Measurements from ENCODE around the gene PALD1.

The PALD1 gene

GRCh38 chr10:70478191-70479164 is at the start of gene PALD1:
PALD1 (plus strand) TSS chr10:70478767; CDS start chr10:70525952, 47,185 bp downstream.
- DNase-seq = peak; percentile 15

GRCh38 chr10:70430493-70431445 is 47.8 kb upstream of the PALD1 start:
- DNase-seq = no peak

DNA sequence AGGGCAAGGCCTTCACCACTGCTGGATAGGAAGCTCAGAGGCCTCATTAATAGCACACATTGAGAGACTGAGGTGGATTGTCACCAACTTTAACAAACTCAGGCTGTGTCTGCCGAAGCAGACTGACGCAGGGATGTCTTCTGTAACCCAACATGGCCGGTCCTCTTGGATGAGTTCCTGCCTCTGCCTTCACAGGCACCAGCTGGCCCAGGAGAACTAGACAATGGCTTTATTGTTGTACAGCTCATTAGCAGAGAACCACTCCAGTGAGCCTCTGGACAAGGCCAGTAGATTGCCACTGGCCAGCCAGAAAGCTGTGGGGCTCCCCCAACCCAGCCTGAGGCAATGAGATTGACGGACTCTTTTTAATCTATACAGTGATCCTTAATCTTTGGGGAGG is 46.5 kb upstream of the PALD1 start:
- no peak for DNase-seq

DNA sequence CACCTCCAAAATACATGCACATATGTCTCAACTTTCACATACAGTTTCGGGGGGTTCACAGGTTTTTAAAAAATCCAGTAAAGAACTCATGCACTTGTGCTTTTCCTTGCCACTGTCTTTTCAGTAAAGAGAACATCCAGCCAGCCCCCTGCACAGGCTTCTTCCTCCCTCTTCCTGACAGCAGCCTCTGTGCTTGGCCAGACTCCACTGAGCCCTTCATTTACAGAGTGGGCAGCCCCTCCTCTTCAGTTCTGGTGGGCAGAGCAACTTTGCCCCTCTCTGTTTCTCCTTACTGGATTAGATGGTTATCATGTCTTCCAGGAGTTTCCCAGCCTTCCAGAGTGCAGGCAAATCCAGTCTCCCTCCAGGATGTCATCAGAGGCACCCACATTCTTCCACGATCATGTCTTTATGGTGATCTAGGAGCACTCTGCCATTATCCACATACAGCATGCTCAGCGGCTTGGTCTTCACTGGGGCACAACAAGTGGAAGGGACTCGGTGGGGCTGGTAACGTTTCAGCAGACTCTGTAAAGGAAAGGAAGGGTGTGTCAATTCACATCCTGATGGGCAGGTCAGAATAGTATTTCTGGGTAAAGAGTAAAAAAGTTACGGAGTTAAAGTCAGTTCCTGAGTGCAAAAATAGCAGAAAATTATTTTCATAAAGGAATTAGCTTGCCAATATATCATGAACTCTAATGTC is 45.9 kb upstream of the PALD1 start:
- no peak for DNase-seq

GRCh38 chr10:70433581-70434280 is 44.8 kb upstream of the PALD1 start:
- DNase-seq = no peak

DNA sequence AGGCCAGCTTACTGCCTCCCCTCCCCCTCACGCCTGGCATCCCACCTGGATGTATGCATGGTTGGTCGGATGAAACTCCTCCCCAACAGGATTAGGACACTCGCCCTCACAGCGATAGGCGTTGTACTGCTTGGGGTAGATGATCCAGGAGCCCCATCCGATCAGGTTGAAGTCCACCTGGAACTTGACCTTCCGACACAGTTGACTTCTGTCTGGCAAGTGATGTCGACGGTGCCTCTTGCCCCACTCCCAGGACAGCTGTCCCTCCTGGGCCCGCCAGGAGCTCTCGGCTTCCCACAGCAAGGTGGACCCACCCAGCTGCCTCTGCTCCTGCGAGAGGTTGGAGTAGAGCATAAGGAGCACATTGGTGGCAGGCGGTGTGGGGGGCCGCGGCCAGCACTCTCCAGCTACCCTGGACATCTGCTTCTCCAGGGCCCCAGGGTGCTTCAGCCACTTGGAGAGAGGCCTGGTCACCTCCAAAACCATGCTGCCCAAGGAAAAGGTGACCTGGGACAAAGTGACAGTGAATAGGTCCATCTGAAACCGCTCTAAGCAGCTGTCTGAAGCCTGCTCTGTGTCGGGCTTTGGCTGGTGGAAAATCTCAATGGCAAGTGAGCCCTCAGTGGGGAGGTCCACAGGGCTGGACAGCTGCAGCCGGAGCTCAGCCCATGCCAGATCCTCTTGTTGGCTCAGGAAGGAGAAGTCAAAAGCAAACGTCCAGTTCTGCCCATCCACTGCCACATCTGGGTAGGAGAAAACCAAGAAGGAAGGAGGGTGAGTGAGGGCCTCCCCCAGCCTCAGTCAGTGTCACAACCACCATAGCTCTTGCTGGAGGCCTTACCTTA is 43.1 kb upstream of the PALD1 start:
- no peak for DNase-seq

- no peak for DNase-seq
These were observed 40.8 kb upstream of the PALD1 start for GRCh38 chr10:70437721-70438120.

DNA sequence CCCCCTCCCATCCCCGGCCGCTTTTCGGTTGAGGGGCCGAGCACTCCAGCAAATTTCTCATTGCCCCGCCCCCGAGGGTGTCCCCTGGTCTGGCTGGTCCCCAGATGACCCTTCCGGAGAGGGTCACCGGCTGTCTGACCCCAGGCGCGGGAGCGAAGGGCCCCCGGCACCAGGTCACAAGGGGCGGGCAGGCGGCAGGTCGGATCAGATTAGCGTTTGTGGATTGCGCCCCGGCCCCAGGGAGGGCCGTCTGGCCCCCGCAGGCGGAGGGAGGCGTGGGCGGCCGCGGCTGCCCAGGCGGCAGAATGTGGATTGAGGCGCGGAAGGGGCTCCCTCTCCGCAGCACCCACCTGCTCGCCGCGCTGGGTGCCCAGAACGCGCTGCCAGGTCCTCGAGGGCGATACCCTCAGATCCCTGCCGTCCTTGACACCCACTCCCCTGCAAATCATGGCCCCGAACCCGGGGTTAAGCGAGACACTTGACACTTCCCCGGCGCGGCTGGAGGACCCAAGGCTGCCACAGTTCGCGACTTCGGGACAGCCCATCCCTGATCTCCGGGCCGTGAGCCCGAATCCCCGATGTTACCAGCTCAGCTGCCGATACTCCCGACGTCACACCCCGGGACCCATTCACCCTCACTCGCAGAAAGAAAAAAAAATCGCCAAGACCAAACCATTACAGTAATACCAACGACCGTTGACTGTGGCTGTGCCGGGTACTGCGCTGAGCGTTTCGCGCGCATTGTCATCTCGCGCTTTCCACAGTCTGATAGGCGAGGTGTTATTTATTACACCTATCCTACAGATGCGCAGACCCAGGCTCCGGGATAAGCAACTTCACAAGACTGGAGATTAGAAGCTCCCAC is 38.0 kb upstream of the PALD1 start:
- DNase-seq = no peak

- peak; percentile 3 for DNase-seq
These were observed 37.2 kb upstream of the PALD1 start, which contains the start of gene NODAL for GRCh38 chr10:70441161-70441894. NODAL (minus strand) TSS chr10:70441681; CDS start chr10:70441667, 14 bp downstream.

- no peak for DNase-seq
These were observed 36.7 kb upstream of the PALD1 start for GRCh38 chr10:70441895-70442309.

DNA sequence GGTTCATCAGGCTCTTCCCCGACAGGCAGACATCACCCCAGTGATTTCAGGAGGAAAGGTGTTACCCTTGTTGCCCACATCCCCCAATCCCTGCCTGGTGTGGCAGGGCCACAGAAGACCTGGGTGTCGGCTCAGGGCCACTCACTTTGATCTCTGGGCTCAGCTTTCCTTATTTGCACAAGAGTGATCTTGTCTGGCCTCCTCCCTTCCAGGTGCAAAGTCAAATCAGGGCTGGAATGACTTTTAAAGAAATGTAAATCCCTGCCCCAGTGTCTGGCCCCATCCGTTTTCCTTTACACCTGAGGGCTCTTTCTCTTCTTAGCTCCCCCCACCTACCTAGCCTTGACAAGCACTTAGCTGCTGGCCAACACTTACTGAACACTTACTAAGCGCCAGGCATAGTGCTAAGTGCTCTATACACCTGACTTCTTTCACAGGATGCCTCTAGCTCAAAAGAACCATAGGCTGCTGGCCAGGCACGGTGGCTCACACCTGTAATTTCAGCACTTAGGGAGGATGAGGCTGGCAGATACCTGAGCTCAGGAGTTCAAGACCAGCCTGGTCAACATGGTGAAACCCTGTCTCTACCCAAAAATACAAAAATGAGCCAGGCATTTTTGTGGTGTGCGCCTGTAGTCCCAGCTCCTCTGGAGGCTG is 36.1 kb upstream of the PALD1 start:
- DNase-seq = no peak

DNA sequence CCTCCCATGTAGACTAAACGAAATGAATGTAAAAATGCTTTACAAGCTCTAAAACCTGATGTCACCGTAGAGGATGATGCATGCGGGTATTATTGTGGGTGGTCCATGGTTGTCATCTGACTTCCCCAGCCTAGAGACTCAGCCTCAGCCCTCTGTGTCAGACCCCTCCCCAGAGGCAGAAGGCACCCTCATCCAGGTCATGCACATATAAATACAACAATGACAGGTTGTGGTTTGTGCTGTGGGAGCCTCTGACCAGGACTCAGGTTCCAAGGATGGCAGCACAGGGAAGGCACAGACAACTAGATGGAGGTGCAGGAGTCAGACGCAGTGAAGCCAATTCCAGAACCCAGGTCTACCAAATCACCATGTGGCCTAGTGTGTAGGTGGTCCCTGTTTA is 33.8 kb upstream of the PALD1 start:
- no peak for DNase-seq

DNA sequence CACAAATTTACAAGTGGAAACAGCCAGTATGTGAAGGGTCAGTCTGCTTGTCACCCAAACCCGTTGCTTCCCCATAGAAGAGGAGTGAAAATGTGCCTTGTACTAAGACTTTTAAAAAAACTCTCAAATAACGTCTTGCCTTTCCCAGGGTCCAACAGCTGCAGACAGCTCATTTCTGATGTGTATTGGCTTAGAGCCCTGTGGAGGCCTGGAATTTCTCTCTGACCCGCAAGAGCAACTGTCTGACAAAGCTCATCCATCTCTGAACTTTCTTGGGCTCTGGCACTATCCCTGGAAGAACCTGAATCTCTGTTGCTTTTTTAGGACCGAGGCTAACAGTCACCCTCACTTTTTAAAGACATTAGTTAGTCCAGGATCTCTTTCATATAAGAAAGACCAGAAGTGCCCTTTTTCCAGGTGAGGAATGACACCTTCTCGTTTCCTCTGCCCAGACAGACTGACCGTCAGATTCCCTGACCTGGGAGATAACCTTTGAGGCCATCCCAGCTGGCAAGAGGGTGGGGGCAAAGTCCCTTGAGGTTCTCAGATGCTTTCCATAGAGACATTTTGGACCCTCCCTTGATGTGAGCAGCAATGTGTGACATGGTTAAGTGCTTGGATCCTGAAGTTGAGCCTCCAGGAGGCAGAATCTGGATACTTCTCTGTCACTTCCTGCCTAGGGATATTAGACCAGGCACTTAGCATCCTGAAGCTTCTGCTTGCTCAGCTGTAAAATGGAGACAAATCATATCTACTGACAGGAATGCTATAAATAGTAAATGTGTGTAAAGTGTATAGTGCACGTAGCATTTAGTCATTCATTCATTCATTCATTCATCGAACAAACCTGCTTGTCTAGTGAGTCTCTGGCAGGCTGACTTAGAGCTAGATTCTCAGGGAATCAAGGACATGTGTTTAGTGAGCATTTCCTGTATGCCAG is 32.6 kb upstream of the PALD1 start:
- no peak for DNase-seq

GRCh38 chr10:70448236-70448635 is 30.3 kb upstream of the PALD1 start:
- no peak for DNase-seq

DNA sequence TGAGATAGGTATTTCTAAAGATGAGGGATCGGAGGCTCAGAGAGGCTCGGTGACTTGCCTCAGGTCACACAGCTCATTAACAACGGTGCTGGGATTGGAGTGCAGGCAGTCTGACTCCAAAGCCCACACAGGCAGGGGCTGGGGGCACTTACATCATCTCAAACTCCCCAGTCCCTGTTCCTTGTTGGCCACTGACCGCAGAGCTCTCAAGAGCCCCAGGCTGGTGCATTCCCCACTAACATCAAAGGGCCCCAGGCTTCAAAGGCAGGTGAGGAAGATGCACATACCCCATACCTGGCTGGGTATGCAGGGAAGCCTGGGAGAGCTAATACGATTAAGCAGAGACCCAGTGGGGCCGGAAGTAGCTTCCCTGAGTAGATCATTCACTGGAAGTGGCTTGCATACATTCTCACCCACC is 23.3 kb upstream of the PALD1 start:
- DNase-seq = no peak

- no peak for DNase-seq
These were observed 22.4 kb upstream of the PALD1 start for GRCh38 chr10:70456164-70456563.

GRCh38 chr10:70457759-70458305 is 20.7 kb upstream of the PALD1 start:
- no peak for DNase-seq

Measured in NCI-H345 (cell line).